Stromal cell of bone marrow (primary cell): Measurements from ENCODE around the gene ACSS1.
A peak's percentile ranks its signal among the peaks of the same experiment; 100 is the strongest.

Experiments
- DNase-seq: peaks from one replicate; pipeline ENCODE4 v3.0.0-alpha.2; 2012; ENCODE audit warnings: low read depth

The ACSS1 gene

GRCh38 chr20:24993337-24994185 lies 64.4 kb downstream of the ACSS1 start:
- peak; percentile 40 for DNase-seq

GRCh38 chr20:24992487-24993205 lies 65.3 kb downstream of the ACSS1 start, which contains the start of gene APMAP:
TSS of gene APMAP (minus strand) at chr20:24992751. CDS start at chr20:24992688, 63 bp downstream.
- peak; percentile 83 for DNase-seq

- no peak for DNase-seq
Measured at GRCh38 chr20:24991897-24992486, 65.9 kb downstream of the ACSS1 start.

GRCh38 chr20:24990810-24991252 lies 67.1 kb downstream of the ACSS1 start:
- no peak for DNase-seq

GRCh38 chr20:24989162-24989561 lies 68.8 kb downstream of the ACSS1 start:
- DNase-seq = no peak

- DNase-seq = no peak
Measured at GRCh38 chr20:24987873-24988835, 69.8 kb downstream of the ACSS1 start.

GRCh38 chr20:24987244-24987643 lies 70.7 kb downstream of the ACSS1 start:
- no peak for DNase-seq

- no peak for DNase-seq
Measured at GRCh38 chr20:24986436-24987015, 71.4 kb downstream of the ACSS1 start.

GRCh38 chr20:24985802-24986201 lies 72.1 kb downstream of the ACSS1 start:
- no peak for DNase-seq

GRCh38 chr20:24984961-24985640 lies 72.8 kb downstream of the ACSS1 start:
- no peak for DNase-seq

- no peak for DNase-seq
Measured at GRCh38 chr20:24983896-24984295, 74.0 kb downstream of the ACSS1 start.

- DNase-seq = peak; percentile 31
Measured at GRCh38 chr20:24981790-24982189, 76.1 kb downstream of the ACSS1 start.

- no peak for DNase-seq
Measured at GRCh38 chr20:24981282-24981681, 76.7 kb downstream of the ACSS1 start.

- no peak for DNase-seq
Measured at GRCh38 chr20:24980291-24981053, 77.5 kb downstream of the ACSS1 start.

GRCh38 chr20:24979036-24979960 lies 78.6 kb downstream of the ACSS1 start:
- DNase-seq = no peak

- DNase-seq = no peak
Measured at GRCh38 chr20:24978513-24978912, 79.4 kb downstream of the ACSS1 start.

- no peak for DNase-seq
Measured at GRCh38 chr20:24977797-24978196, 80.1 kb downstream of the ACSS1 start.

GRCh38 chr20:24977336-24977735 lies 80.6 kb downstream of the ACSS1 start:
- no peak for DNase-seq

GRCh38 chr20:24972341-24972740 lies 85.6 kb downstream of the ACSS1 start:
- no peak for DNase-seq
